Coronary artery (tissue), 2 donors: ENCODE results near the gene RAD52.
"Not testable (repeated sequence)": the region's sequence is repeated elsewhere in the genome, so short reads cannot be mapped to it uniquely, and the experiment has no call there.

Experiments
- DNase-seq: peaks from one replicate; pipeline ENCODE4 v3.0.0-alpha.2; 2017; ENCODE audit warnings: low spot score
- H3K27ac ChIP-seq, 2 donors: fragments of 200-600 bp; sonication (generic); one replicate each; pipeline ENCODE4 v1.5.1; 2016 to 2019
- H3K4me3 ChIP-seq: fragments of 200-600 bp; sonication (generic); 2 replicates; pipeline ENCODE4 v1.5.1; 2016; ENCODE audit warnings: mild to moderate bottlenecking, moderate library complexity
- CTCF ChIP-seq: fragments of 200-600 bp; sonication (generic); IDR thresholded peaks from one replicate; pipeline ENCODE4 v1.5.1; 2019; ENCODE audit warnings: antibody characterized with exemption

RAD52 gene

GRCh38 chr12:948238-948637, 1.3 kb downstream of the RAD52 start:
- no peak for DNase-seq
- no peak for TF ChIP-seq CTCF
- H3K4me3 ChIP-seq = peak overlapping the region; percentile 93
- H3K27ac ChIP-seq = peak overlapping the region in 1 of 2 donors; percentile 95

- no peak for DNase-seq
- no peak overlapping the region for H3K27ac ChIP-seq
- no peak overlapping the region for H3K4me3 ChIP-seq
- TF ChIP-seq CTCF = no peak
Measured at GRCh38 chr12:946631-947030, 2.9 kb downstream of the RAD52 start.

- Histone ChIP-seq H3K27ac (no peak overlapping the region), H3K4me3 (no peak overlapping the region)
- no peak for DNase-seq
- no peak for TF ChIP-seq CTCF
Measured at GRCh38 chr12:946212-946611, 3.3 kb downstream of the RAD52 start.

- no peak overlapping the region for H3K27ac ChIP-seq
- H3K4me3 ChIP-seq = no peak overlapping the region
- no peak for TF ChIP-seq CTCF
- DNase-seq = no peak
Measured at GRCh38 chr12:944211-944610, 5.3 kb downstream of the RAD52 start.

- no peak for TF ChIP-seq CTCF
- DNase-seq = no peak
- Histone ChIP-seq H3K4me3 (no peak overlapping the region), H3K27ac (no peak overlapping the region)
Measured at GRCh38 chr12:943051-943450, 6.4 kb downstream of the RAD52 start.

- Histone ChIP-seq H3K4me3 (no peak overlapping the region), H3K27ac (no peak overlapping the region)
- DNase-seq = no peak
- no peak for TF ChIP-seq CTCF
Measured at GRCh38 chr12:938810-939209, 10.7 kb downstream of the RAD52 start.

- no peak for DNase-seq
- no peak for TF ChIP-seq CTCF
- Histone ChIP-seq H3K4me3 (no peak overlapping the region), H3K27ac (no peak overlapping the region)
Measured at GRCh38 chr12:936377-937345, 12.8 kb downstream of the RAD52 start.

GRCh38 chr12:935891-936290, 13.6 kb downstream of the RAD52 start:
- H3K27ac ChIP-seq, H3K4me3 ChIP-seq, DNase-seq: not testable (repeated sequence)
